T-helper 1 cell treated with Interleukin-12 subunit alpha and Interleukin-12 subunit beta and Interleukin-4 antibody, amounts not matched to agents 30 μg/mL and 1 μg/mL, for 36 hours (primary cell): ENCODE results near the gene RAB11FIP5.

Experiments used
- H3K27ac Mint-ChIP-seq: one replicate; pipeline ENCODE4 v1.8.0; 2021; ENCODE audit warnings: mild to moderate bottlenecking, mixed read lengths
- H3K27me3 Mint-ChIP-seq: one replicate; pipeline ENCODE4 v1.8.0; 2021; ENCODE audit warnings: low read depth, mixed read lengths
- H3K36me3 Mint-ChIP-seq: one replicate; pipeline ENCODE4 v1.8.0; 2021; ENCODE audit warnings: low read depth, mixed read lengths
- H3K4me1 Mint-ChIP-seq: one replicate; pipeline ENCODE4 v1.8.0; 2021; ENCODE audit warnings: low read depth, mixed read lengths
- H3K4me3 Mint-ChIP-seq: one replicate; pipeline ENCODE4 v1.8.0; 2021; ENCODE audit warnings: mild to moderate bottlenecking, moderate library complexity, mixed read lengths
- H3K9me3 Mint-ChIP-seq: one replicate; pipeline ENCODE4 v1.8.0; 2021; ENCODE audit warnings: mixed read lengths

The RAB11FIP5 gene

DNA sequence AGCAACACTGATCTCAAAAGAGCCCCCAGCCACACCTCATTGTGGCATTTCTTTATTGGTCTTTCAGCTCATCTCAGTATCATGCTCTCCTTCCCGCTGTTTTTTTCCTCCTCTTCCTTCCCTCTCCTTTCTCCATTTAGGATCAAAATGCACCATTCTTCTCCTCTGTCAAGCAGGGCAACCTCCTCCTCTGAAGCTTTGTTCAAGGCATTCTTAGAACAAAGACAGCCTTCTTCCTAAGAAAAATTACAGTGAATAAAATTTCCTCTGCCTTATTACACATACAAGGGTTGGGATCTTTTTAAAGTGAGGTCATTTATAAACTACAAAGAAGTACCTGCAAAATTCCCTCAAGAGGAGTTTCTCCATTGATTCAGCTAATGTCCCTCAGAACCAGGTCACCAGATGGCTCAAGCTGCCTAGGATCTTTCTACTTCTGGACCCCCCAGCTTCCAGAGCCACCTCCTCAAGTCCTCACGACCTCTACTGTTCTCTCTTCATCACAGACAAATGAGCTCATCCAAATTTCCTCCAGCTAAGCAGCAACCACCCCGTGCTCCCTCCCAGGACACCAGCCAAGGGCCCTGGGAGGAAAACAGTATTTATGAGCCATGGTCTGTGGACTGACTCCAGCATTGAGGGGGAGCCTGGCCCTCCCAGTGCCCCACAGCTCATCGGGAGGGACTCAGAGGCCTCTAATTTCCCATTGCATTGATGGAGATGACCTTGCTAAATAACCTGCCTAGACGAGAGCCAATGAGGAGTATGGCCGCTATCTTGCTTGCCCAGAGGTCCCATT, 59.2 kb downstream of the RAB11FIP5 start:
- Mint-ChIP-seq H3K27ac (no peak overlapping the region), H3K4me3 (no peak overlapping the region), H3K4me1 (no peaks in the 10 kb centered on the region), H3K27me3 (no peaks in the 10 kb centered on the region), H3K9me3 (peaks cover 8% of the 10 kb centered on the region), H3K36me3 (peaks cover 3% of the 10 kb centered on the region)

GRCh38 chr2:73050121-73050545, 62.6 kb downstream of the RAB11FIP5 start:
- Mint-ChIP-seq H3K4me3 (no peak overlapping the region), H3K36me3 (no peaks in the 10 kb centered on the region), H3K27me3 (no peaks in the 10 kb centered on the region), H3K9me3 (no peaks in the 10 kb centered on the region), H3K4me1 (no peaks in the 10 kb centered on the region), H3K27ac (no peak overlapping the region)

GRCh38 chr2:73043929-73044832, 68.6 kb downstream of the RAB11FIP5 start:
- Mint-ChIP-seq H3K36me3 (no peaks in the 10 kb centered on the region), H3K27me3 (no peaks in the 10 kb centered on the region), H3K4me3 (no peak overlapping the region), H3K4me1 (no peaks in the 10 kb centered on the region), H3K9me3 (no peaks in the 10 kb centered on the region), H3K27ac (no peak overlapping the region)

DNA sequence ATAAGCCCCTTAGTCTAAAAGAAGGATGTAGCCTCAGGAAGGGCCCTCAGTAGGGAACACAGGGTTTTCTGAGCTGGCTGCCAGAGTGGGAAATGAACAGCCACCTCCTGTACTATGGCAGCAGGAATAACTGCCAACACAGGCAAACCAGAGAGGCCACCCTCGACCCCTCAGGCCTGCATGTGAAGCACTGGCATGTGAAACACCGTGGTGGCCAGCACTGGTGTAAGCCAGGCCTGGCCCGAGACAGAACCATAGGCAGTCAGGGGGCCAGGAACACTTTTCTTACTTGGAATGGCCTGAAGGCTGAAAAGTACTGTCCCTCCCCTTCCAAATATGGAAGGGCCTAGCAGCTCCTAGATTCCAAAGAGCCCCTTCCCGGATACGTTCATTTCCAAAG, 69.5 kb downstream of the RAB11FIP5 start:
- Mint-ChIP-seq H3K27me3 (no peaks in the 10 kb centered on the region), H3K9me3 (no peaks in the 10 kb centered on the region), H3K4me1 (no peaks in the 10 kb centered on the region), H3K27ac (no peak overlapping the region), H3K36me3 (no peaks in the 10 kb centered on the region), H3K4me3 (no peak overlapping the region)

- Mint-ChIP-seq H3K4me1 (no peaks in the 10 kb centered on the region), H3K27ac (no peak overlapping the region), H3K4me3 (no peak overlapping the region), H3K36me3 (no peaks in the 10 kb centered on the region), H3K9me3 (no peaks in the 10 kb centered on the region), H3K27me3 (no peaks in the 10 kb centered on the region)
Observed at GRCh38 chr2:73037947-73038585, 74.7 kb downstream of the RAB11FIP5 start.

DNA sequence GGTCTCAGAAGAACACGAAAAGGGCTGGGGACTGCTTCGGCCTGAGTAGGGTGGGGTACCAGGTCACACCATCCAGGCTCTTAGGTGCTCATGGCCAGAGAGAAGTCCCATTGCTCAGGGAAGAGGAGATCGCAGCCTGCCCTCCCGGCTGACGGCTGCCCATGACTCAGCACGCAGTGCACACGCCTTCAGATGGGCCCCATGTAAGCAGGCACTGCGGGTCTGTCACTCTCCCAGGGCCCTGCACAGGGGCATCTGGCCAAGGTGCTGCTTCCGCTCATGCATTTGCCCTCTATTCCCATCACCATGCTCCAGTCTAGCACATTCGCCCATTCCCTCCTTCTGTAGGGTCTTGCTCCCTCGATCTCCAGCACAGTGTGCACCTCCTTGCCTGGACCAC, 76.0 kb downstream of the RAB11FIP5 start:
- H3K27me3 Mint-ChIP-seq: no peaks in the 10 kb centered on the region
- no peak overlapping the region for H3K4me3 Mint-ChIP-seq
- H3K4me1 Mint-ChIP-seq: no peaks in the 10 kb centered on the region
- H3K36me3 Mint-ChIP-seq: no peaks in the 10 kb centered on the region
- H3K9me3 Mint-ChIP-seq: no peaks in the 10 kb centered on the region
- no peak overlapping the region for H3K27ac Mint-ChIP-seq

GRCh38 chr2:73035899-73036711, 76.6 kb downstream of the RAB11FIP5 start:
- no peaks in the 10 kb centered on the region for H3K36me3 Mint-ChIP-seq
- H3K27me3 Mint-ChIP-seq: no peaks in the 10 kb centered on the region
- H3K9me3 Mint-ChIP-seq: no peaks in the 10 kb centered on the region
- H3K27ac Mint-ChIP-seq: no peak overlapping the region
- no peaks in the 10 kb centered on the region for H3K4me1 Mint-ChIP-seq
- H3K4me3 Mint-ChIP-seq: no peak overlapping the region

DNA sequence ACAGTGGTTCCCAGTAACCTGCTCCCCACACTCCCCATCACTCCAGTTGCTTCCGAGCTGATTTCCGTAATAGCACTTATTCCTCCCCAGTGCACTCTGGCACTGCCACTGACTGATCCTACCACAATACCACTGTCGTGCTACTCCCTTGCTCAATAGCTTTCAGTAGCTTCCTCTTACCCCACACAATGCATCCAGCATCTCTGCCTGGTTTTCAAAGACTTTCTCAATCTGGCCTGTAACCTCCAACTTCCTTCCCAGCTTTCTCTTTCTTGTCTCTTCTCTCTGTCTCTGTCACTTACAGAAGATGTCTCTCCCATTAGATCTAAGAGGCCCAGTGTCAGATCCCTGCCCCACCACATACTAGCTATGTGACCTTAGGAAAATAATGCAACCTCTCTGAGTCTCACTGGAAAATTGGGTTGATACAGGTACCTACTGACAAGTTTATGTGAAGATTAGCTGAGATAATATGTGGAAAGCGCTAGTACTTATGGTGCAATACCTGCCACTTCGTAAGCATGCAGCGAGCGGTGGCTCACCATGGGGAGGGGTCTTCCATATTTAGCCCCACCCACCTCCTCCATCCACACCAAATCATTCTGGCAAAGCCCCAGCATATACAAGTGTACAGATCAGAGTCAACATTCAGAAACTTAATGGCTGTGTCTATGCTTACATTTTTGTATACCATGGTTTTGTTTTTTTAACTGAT, 77.9 kb downstream of the RAB11FIP5 start:
- Mint-ChIP-seq H3K4me1 (no peaks in the 10 kb centered on the region), H3K27me3 (no peaks in the 10 kb centered on the region), H3K27ac (no peak overlapping the region), H3K9me3 (no peaks in the 10 kb centered on the region), H3K36me3 (no peaks in the 10 kb centered on the region), H3K4me3 (no peak overlapping the region)

DNA sequence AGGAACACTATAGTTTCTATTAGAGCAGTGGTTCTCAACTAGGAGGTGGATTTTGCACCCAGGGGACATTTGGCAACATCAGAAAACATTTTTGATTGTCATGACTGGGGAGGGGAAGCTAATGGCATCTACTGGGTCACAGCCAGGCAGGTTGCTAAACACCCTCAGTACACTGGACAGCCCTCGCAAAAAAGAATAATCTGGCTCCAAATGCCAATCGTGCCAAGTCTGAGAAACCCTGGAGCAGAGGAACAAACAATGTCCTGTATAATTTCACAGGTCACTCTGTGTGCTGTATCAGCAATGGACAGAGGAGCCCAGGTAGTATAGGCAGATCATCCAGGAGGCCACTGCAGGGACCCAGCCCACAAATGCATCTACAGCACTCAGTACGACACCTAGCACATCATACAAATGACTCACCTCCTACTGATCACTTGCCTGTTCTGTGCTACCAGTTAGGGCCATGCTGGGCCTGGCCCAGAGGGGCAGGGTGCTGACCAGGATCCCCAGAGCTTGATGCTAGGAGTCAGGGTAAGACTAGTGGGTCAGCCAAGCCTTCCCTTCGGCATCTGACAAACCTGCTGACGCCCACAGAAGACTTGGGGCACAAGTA, 78.9 kb downstream of the RAB11FIP5 start:
- H3K4me3 Mint-ChIP-seq: no peak overlapping the region
- H3K36me3 Mint-ChIP-seq: no peaks in the 10 kb centered on the region
- H3K9me3 Mint-ChIP-seq: no peaks in the 10 kb centered on the region
- no peaks in the 10 kb centered on the region for H3K27me3 Mint-ChIP-seq
- no peak overlapping the region for H3K27ac Mint-ChIP-seq
- no peaks in the 10 kb centered on the region for H3K4me1 Mint-ChIP-seq

GRCh38 chr2:73033142-73033765, 79.5 kb downstream of the RAB11FIP5 start:
- no peaks in the 10 kb centered on the region for H3K9me3 Mint-ChIP-seq
- no peaks in the 10 kb centered on the region for H3K36me3 Mint-ChIP-seq
- no peak overlapping the region for H3K27ac Mint-ChIP-seq
- no peak overlapping the region for H3K4me3 Mint-ChIP-seq
- no peaks in the 10 kb centered on the region for H3K27me3 Mint-ChIP-seq
- no peaks in the 10 kb centered on the region for H3K4me1 Mint-ChIP-seq

DNA sequence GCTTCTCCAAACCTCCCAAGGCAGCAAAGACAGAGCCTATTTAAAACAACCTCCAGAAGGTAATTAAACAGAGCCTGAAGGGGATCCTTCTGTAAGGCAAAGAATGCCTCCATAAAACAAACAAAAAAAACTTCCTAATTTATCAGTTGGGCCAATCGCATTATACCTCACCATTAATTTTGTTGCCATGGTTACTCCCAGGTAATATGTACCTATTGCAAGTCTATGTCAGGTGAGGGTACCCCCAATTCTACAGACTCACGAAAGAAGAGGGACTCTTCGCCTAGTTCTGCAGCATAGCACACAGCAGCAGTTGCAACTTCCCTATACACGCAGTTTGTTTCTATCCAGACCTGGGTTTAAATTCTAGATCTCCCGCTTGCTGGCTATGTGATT, 80.0 kb downstream of the RAB11FIP5 start:
- Mint-ChIP-seq H3K4me3 (no peak overlapping the region), H3K27ac (no peak overlapping the region), H3K4me1 (no peaks in the 10 kb centered on the region), H3K27me3 (no peaks in the 10 kb centered on the region), H3K36me3 (no peaks in the 10 kb centered on the region), H3K9me3 (no peaks in the 10 kb centered on the region)

DNA sequence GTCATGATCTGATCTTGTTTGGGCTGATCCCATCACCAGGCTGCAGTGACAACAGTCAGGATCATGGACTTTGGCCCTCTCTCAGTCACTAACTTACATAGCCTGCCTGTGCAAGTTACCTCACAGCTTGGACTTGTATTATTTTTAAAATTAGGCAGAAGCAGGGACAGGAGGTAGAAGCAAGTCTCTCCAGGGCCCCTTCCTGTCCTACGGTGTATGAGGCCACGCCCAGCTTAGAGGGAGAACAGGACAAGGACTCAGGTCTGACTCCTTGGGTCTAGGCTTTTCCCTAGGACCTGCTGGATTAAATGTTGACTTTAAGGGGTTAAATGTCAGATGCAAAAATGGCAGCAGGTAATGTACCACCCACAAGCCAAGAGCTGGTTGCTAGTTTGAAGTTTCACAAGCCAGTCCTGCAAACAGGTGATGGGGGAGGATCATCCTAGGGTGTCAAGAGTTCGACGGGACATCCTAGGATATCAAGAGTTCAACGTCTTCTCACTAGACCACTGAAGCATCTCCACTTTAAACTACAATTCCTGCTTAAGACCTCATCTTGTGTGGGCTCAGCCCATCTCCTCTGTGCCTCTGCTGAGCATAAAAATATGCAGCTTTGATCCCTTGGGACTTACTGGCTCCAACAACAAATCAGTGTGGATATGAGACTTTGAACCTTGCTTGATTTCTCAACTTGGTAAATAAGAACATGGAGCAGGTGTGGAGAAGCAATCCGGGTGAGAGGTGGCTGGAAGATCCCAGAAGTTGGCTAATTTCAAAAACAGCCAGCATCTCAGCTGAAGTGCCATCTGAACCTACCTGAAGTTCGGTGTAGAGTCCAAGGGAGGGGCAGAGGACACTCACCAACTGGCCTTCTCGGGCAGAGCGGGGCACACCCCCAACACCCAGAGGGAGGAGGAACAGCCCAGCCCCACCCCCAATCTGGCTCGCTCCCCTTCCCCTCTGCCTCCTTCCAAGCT, 80.7 kb downstream of the RAB11FIP5 start:
- Mint-ChIP-seq H3K27me3 (no peaks in the 10 kb centered on the region), H3K4me1 (no peaks in the 10 kb centered on the region), H3K27ac (no peak overlapping the region), H3K36me3 (no peaks in the 10 kb centered on the region), H3K9me3 (no peaks in the 10 kb centered on the region), H3K4me3 (no peak overlapping the region)
